Colonic mucosa (tissue), 4 donors: ENCODE data around the gene ROMO1. TPM values are rescaled to one million over a fixed set of nuclear protein-coding genes. Genes with fewer than 3 reads are reported as not detected.
"Not testable (repeated sequence)": the region's sequence is repeated elsewhere in the genome, so short reads cannot be mapped to it uniquely, and the experiment has no call there.

Experiments
- DNase-seq: peaks from one replicate; pipeline ENCODE4 v3.0.0-alpha.2; 2020
- H3K27ac ChIP-seq: fragments of 200-600 bp; one replicate; pipeline ENCODE4 v1.8.0; 2021
- H3K27me3 ChIP-seq: fragments of 200-600 bp; one replicate; pipeline ENCODE4 v1.8.0; 2021
- H3K36me3 ChIP-seq: fragments of 200-600 bp; one replicate; pipeline ENCODE4 v1.8.0; 2021
- H3K4me1 ChIP-seq: fragments of 200-600 bp; one replicate; pipeline ENCODE4 v1.8.0; 2021; ENCODE audit warnings: mild to moderate bottlenecking
- H3K4me3 ChIP-seq: fragments of 200-600 bp; one replicate; pipeline ENCODE4 v1.8.0; 2021
- H3K9ac ChIP-seq, 2 donors: one replicate each; pipeline ENCODE4 v1.7.0; 2013; ENCODE audit warnings: control low read depth in 2 of 2, low read depth in 2 of 2, low read length in 2 of 2
- H3K9me3 ChIP-seq: fragments of 200-600 bp; one replicate; pipeline ENCODE4 v1.8.0; 2021
- CTCF ChIP-seq: fragments of 200-600 bp; IDR thresholded peaks from one replicate; pipeline ENCODE4 v1.8.0; 2022; ENCODE audit warnings: antibody characterized with exemption, mild to moderate bottlenecking
- intact Hi-C: fragments of 100-400 bp; cut with DNase I; formaldehyde crosslinking; loops from one replicate; pipeline ENCODE4 v1.14.1; 2022
- total RNA-seq, 2 donors: library from RNA; stranded (reverse); fragmentation: NEBNext Ultra II Directional in 1 of 2; extraction: Animal tissue kit (Norgen Biotek cat#: 25700) in 1 of 2; gene quantifications; one replicate each; pipeline ENCODE4 v1.2.1, GENCODE V29; 2021
- donor health status: healthy.
- donor health status: DM: no; HTN: no; CAD: no.
- donor health status: DM: no; HTN: no; CAD: no.

The ROMO1 gene
- total RNA-seq, 2 donors from 2014 or later: 189 to 268 TPM

- H3K9me3 ChIP-seq: no peaks in the 10 kb centered on the region
- no peaks in the 10 kb centered on the region for H3K27me3 ChIP-seq
- H3K9ac ChIP-seq: no peak overlapping the region
- intact Hi-C loops: loop anchor here (10.0 kb wide), 1 partner anchor 244 kb away; no protein-coding TSS in a partner anchor
- H3K36me3 ChIP-seq: peaks cover 70% of the 10 kb centered on the region
- no peaks in the 10 kb centered on the region for H3K4me1 ChIP-seq
- no peak for TF ChIP-seq CTCF
- no peak for DNase-seq
- H3K27ac ChIP-seq: no peak overlapping the region
- H3K4me3 ChIP-seq: no peak overlapping the region
Observed at GRCh38 chr20:35708502-35708901, 9.3 kb downstream of the ROMO1 start.

GRCh38 chr20:35709259-35709658 is 10.1 kb downstream of the ROMO1 start:
- Histone ChIP-seq H3K9me3 (no peaks in the 10 kb centered on the region), H3K36me3 (peaks cover 66% of the 10 kb centered on the region), H3K4me1 (no peaks in the 10 kb centered on the region), H3K27ac (no peak overlapping the region), H3K9ac (no peak overlapping the region), H3K4me3 (no peak overlapping the region), H3K27me3 (no peaks in the 10 kb centered on the region)
- TF ChIP-seq CTCF: no peak
- intact Hi-C loops: loop anchor here (10.0 kb wide), 1 partner anchor 244 kb away; no protein-coding TSS in a partner anchor
- no peak for DNase-seq

GRCh38 chr20:35710039-35710438 is 10.8 kb downstream of the ROMO1 start:
- Histone ChIP-seq H3K27me3 (no peaks in the 10 kb centered on the region), H3K9ac (no peak overlapping the region), H3K36me3 (peaks cover 65% of the 10 kb centered on the region), H3K27ac (no peak overlapping the region), H3K9me3 (no peaks in the 10 kb centered on the region), H3K4me1 (no peaks in the 10 kb centered on the region), H3K4me3 (no peak overlapping the region)
- intact Hi-C loops: no loop called here
- DNase-seq: no peak
- no peak for TF ChIP-seq CTCF

GRCh38 chr20:35710884-35711587 is 11.8 kb downstream of the ROMO1 start:
- no peaks in the 10 kb centered on the region for H3K9me3 ChIP-seq
- peaks cover 65% of the 10 kb centered on the region for H3K36me3 ChIP-seq
- no peaks in the 10 kb centered on the region for H3K4me1 ChIP-seq
- no peaks in the 10 kb centered on the region for H3K27me3 ChIP-seq
- no peak for TF ChIP-seq CTCF
- H3K9ac ChIP-seq: no peak overlapping the region
- no peak overlapping the region for H3K27ac ChIP-seq
- no peak overlapping the region for H3K4me3 ChIP-seq
- intact Hi-C loops: no loop called here
- no peak for DNase-seq

- H3K4me3 ChIP-seq: no peak overlapping the region
- no peak overlapping the region for H3K27ac ChIP-seq
- H3K9ac ChIP-seq: no peak overlapping the region
- no peaks in the 10 kb centered on the region for H3K27me3 ChIP-seq
- DNase-seq: no peak
- H3K9me3 ChIP-seq: no peaks in the 10 kb centered on the region
- no peaks in the 10 kb centered on the region for H3K4me1 ChIP-seq
- no peak for TF ChIP-seq CTCF
- H3K36me3 ChIP-seq: peaks cover 65% of the 10 kb centered on the region
- intact Hi-C loops: no loop called here
Observed at GRCh38 chr20:35711588-35712209, 12.5 kb downstream of the ROMO1 start.

GRCh38 chr20:35713120-35713519 is 13.9 kb downstream of the ROMO1 start:
- H3K4me1 ChIP-seq, H3K4me3 ChIP-seq, H3K9ac ChIP-seq, H3K27ac ChIP-seq, intact Hi-C loops, DNase-seq, H3K27me3 ChIP-seq, H3K9me3 ChIP-seq: not testable (repeated sequence)
- H3K36me3 ChIP-seq: peaks cover 76% of the 10 kb centered on the region
